IMR-90 (cell line): ENCODE measurements around the gene DERL3. TPM values are rescaled to one million over a fixed set of nuclear protein-coding genes. Genes with fewer than 3 reads are reported as not detected.

ENCODE experiments used
- ATAC-seq: fragments of 200-7000 bp; cut with Tn5 transposase; 2 replicates; pipeline ENCODE4 v1.9.1; 2020; ENCODE audit warnings: low read depth, mild to moderate bottlenecking, moderate library complexity
- BruUV-seq: library from RNA; stranded (reverse); fragments of 400-500 nt; replicated peaks from 2 replicates; lab custom pipeline; 2021; lab: Mats Ljungman, UMichigan
- CTCF ChIA-PET: fragments of 300-600 bp; formaldehyde crosslinking; extraction: SDS; loops from one replicate; lab custom pipeline; 2021; ENCODE audit warnings: antibody characterized with exemption; lab: Yijun Ruan, JAX
- POLR2A ChIA-PET: fragments of 300-600 bp; sonication (Branson Sonifier 250); formaldehyde crosslinking; loops from one replicate; lab custom pipeline; 2022; ENCODE audit warnings: antibody characterized with exemption; ENCODE audit not compliant: unreplicated experiment; lab: Charles Lee
- DNase-seq: peaks from one replicate; pipeline ENCODE4 v3.0.0; 2013
- H2AFZ ChIP-seq: replicated peaks from 2 replicates; pipeline ENCODE3; 2013; ENCODE audit warnings: low read length, mild to moderate bottlenecking; ENCODE audit not compliant: poor library complexity
- H2AK5ac ChIP-seq: 2 replicates; pipeline ENCODE4 v1.6.1; 2013; ENCODE audit warnings: low read depth, low read length, inconsistent platforms
- H2AK9ac ChIP-seq: replicated peaks from 2 replicates; pipeline ENCODE3; 2013; ENCODE audit warnings: mild to moderate bottlenecking, low read depth, low read length, moderate library complexity; ENCODE audit not compliant: poor library complexity
- H2BK120ac ChIP-seq: 2 replicates; pipeline ENCODE4 v1.6.1; 2013; ENCODE audit warnings: low read depth, low read length, inconsistent platforms
- H2BK15ac ChIP-seq: 3 replicates; pipeline ENCODE4 v1.6.1; 2013; ENCODE audit warnings: low read depth, low read length, inconsistent platforms
- H2BK20ac ChIP-seq: 2 replicates; pipeline ENCODE4 v1.6.1; 2013; ENCODE audit warnings: low read depth, mild to moderate bottlenecking, inconsistent platforms, low read length, moderate library complexity
- H2BK5ac ChIP-seq: 2 replicates; pipeline ENCODE4 v1.6.1; 2013; ENCODE audit warnings: mild to moderate bottlenecking, low read depth, low read length, inconsistent platforms; ENCODE audit not compliant: poor library complexity, severe bottlenecking
- H3K14ac ChIP-seq: replicated peaks from 2 replicates; pipeline ENCODE4 v1.6.1; 2013; ENCODE audit warnings: low read depth, low read length, inconsistent platforms
- H3K18ac ChIP-seq: 2 replicates; pipeline ENCODE4 v1.6.1; 2013; ENCODE audit warnings: low read depth, low read length, control low read depth
- H3K23ac ChIP-seq: 2 replicates; pipeline ENCODE4 v1.6.1; 2013; ENCODE audit warnings: low read depth, low read length, inconsistent platforms
- H3K27ac ChIP-seq: 2 replicates; pipeline ENCODE4 v1.5.1; 2013; ENCODE audit warnings: mild to moderate bottlenecking, control low read depth, low read length; ENCODE audit not compliant: insufficient read depth
- H3K27me3 ChIP-seq: 2 replicates; pipeline ENCODE4 v1.6.1; 2013; ENCODE audit warnings: low read length; ENCODE audit not compliant: control insufficient read depth, insufficient read depth
- H3K36me3 ChIP-seq: 2 replicates; pipeline ENCODE4 v1.6.1; 2013; ENCODE audit warnings: low read length, mixed read lengths; ENCODE audit not compliant: control insufficient read depth, insufficient read depth
- H3K4ac ChIP-seq: 2 replicates; pipeline ENCODE4 v1.6.1; 2013; ENCODE audit warnings: low read depth, low read length, inconsistent platforms
- H3K4me1 ChIP-seq: 2 replicates; pipeline ENCODE4 v1.6.1; 2013; ENCODE audit warnings: low read length, mixed read lengths; ENCODE audit not compliant: control insufficient read depth, insufficient read depth
- H3K4me2 ChIP-seq: 2 replicates; pipeline ENCODE4 v1.6.1; 2013; ENCODE audit warnings: low read depth, mild to moderate bottlenecking, control low read depth, low read length, moderate library complexity
- H3K4me3 ChIP-seq: 2 replicates; pipeline ENCODE4 v1.5.1; 2013; ENCODE audit warnings: low read depth, mild to moderate bottlenecking, control low read depth, low read length, moderate library complexity; ENCODE audit not compliant: insufficient read depth
- H3K56ac ChIP-seq: 2 replicates; pipeline ENCODE4 v1.6.1; 2013; ENCODE audit warnings: low read length, inconsistent platforms; ENCODE audit not compliant: insufficient read depth; ENCODE audit errors: extremely low read depth
- H3K79me1 ChIP-seq, 2 experiments: 2 replicates each; pipeline ENCODE4 v1.6.1; 2013; ENCODE audit warnings: low read length in 2 of 2, inconsistent platforms in 1 of 2, low read depth in 1 of 2
- H3K9ac ChIP-seq: 2 replicates; pipeline ENCODE4 v1.6.1; 2013; ENCODE audit warnings: low read depth, low read length, control low read depth
- H3K9me1 ChIP-seq: 2 replicates; pipeline ENCODE4 v1.6.1; 2013; ENCODE audit warnings: low read length, inconsistent platforms; ENCODE audit not compliant: insufficient read depth
- H3K9me3 ChIP-seq: 2 replicates; pipeline ENCODE4 v1.6.1; 2013; ENCODE audit warnings: low read length; ENCODE audit not compliant: control insufficient read depth, insufficient read depth
- H4K20me1 ChIP-seq: 2 replicates; pipeline ENCODE4 v1.6.1; 2013; ENCODE audit warnings: low read length, inconsistent platforms; ENCODE audit not compliant: insufficient read depth
- H4K5ac ChIP-seq: 2 replicates; pipeline ENCODE4 v1.6.1; 2013; ENCODE audit warnings: mild to moderate bottlenecking, low read depth, low read length, control low read depth
- H4K8ac ChIP-seq, 2 experiments: 2 replicates each; pipeline ENCODE4 v1.6.1; 2013; ENCODE audit warnings: low read depth in 2 of 2, low read length in 2 of 2, control low read depth in 1 of 2, inconsistent platforms in 1 of 2
- H4K91ac ChIP-seq: 2 replicates; pipeline ENCODE4 v1.6.1; 2013; ENCODE audit warnings: low read depth, low read length, inconsistent platforms; ENCODE audit not compliant: insufficient read depth
- CEBPB ChIP-seq: IDR thresholded peaks from 2 replicates; pipeline ENCODE4 v1.6.1; 2012; ENCODE audit warnings: low read depth, low read length, improper control_type of control experiment
- MXI1 ChIP-seq: IDR thresholded peaks from 2 replicates; pipeline ENCODE4 v1.6.1; 2012; ENCODE audit warnings: low read depth, mild to moderate bottlenecking, low read length, moderate library complexity, borderline replicate concordance
- POLR2A ChIP-seq: IDR thresholded peaks from 2 replicates; pipeline ENCODE4 v1.6.1; 2012; ENCODE audit warnings: mild to moderate bottlenecking, low read depth, low read length
- SMC3 ChIP-seq: fragments of 150-350 bp; IDR thresholded peaks from 2 replicates; pipeline ENCODE4 v1.6.1; 2016; ENCODE audit warnings: low read depth, mild to moderate bottlenecking, antibody characterized with exemption, low read length, moderate library complexity
- WGBS, 2 experiments: methylation state at CpG; one replicate each; pipeline versions ENCODE4 v1.1.5 to v1.1.7; 2013; ENCODE audit warnings: missing lambda C conversion rate in 2 of 2; ENCODE audit not compliant: insufficient read length in 1 of 2; ENCODE audit errors: extremely low coverage in 2 of 2; 5-methylcytosine and 5-hydroxymethylcytosine counted together
- dilution Hi-C: fragments of 300-500 bp; cut with HindIII; formaldehyde crosslinking; loops from one replicate; pipeline ENCODE4 v1.14.3; 2018; ENCODE audit warnings: low sequenced_read_pairs; ENCODE audit not compliant: unreplicated experiment
- in situ Hi-C: fragments of 300-500 bp; cut with MboI; formaldehyde crosslinking; loops from 3 replicates; pipeline ENCODE4 v1.14.3; 2019; ENCODE audit warnings: low sequenced_read_pairs, inconsistent platforms, mixed read lengths
- intact Hi-C: fragments of 100-400 bp; cut with micrococcal nuclease; formaldehyde crosslinking; loops from 2 replicates; pipeline ENCODE4 v1.10.0; 2022
- polyA plus RNA-seq, 3 experiments: library from polyadenylated mRNA; depleted of rRNA; stranded (reverse); fragments of >200 nt; gene quantifications; 2 replicates each; pipeline ENCODE4 v1.2.3, GENCODE V29; 2012; ENCODE audit warnings: low replicate concordance in 1 of 3
- total RNA-seq: library from RNA; depleted of rRNA; stranded (reverse); fragments of >200 nt; gene quantifications from 2 replicates; pipeline ENCODE4 v1.2.3, GENCODE V29; 2012

The DERL3 gene
- total and polyA plus RNA-seq, 2 of the 4 experiments (the other 2 are of a cell fraction) = 0.18 to 0.62 TPM

DNA sequence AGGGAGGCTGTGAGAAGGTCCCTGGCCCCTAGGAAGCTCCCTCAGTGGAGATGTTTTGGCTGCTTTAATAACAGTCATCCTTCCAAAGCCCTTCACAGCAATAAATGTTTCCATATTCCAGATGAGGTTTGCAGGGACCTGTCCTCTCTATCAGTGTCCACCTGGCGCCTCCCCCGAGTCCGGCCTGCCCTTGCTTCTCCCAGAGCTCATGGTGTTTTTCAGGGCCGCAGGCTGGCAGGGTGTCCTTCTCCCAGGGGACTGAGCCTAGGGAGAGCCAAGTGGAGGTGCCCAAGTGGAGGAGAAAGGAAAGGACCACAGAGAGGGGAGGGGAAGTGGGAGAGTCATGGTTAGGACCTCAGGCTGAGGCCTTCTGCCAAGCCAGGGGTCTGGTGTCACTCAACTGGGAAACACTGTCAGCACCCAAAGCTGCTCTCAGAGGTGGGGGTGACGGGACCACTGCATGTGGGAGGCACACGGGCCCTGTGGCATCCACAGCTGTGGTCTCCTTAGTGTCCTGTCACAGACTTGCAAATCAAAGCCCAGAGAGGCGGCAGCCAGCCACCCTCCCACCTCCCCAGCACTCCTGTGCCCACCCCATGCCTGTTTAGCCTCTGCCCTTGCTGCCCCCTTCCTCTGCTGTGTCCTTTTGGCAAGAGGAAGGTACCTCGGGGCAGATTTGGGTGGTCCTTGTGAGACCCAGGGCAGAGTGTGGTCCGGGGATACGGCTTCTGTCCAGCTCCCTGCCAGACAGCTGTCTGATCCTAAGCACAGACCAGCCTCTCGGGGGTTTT, 6.4 kb downstream of the DERL3 start:
- no peak overlapping the region for H3K9ac ChIP-seq
- in situ Hi-C loops = no loop called here
- H4K91ac ChIP-seq = no peak overlapping the region
- intact Hi-C loops = no loop called here
- no peak overlapping the region for H3K23ac ChIP-seq
- peaks cover 15% of the 10 kb centered on the region for H3K9me1 ChIP-seq
- H3K27ac ChIP-seq = no peak overlapping the region
- H3K4me2 ChIP-seq = no peak overlapping the region
- no peak overlapping the region for H2BK5ac ChIP-seq
- ChIA-PET CTCF (interaction anchor here (0.6 to 0.7 kb wide), 3 partner anchors 11 to 19 kb away, joined by 3 to 4 read pairs (median 3); no protein-coding TSS in a partner anchor), POLR2A (no interaction called here)
- H3K36me3 ChIP-seq = peaks cover 63% of the 10 kb centered on the region
- ATAC-seq (no peak), DNase-seq (no peak)
- dilution Hi-C loops = no loop called here
- H3K27me3 ChIP-seq = no peaks in the 10 kb centered on the region
- no peak overlapping the region for H2AK5ac ChIP-seq
- H2BK15ac ChIP-seq = no peak overlapping the region
- H3K18ac ChIP-seq = no peak overlapping the region
- no peak overlapping the region for H3K4ac ChIP-seq
- H2BK20ac ChIP-seq = no peak overlapping the region
- H2AFZ ChIP-seq = no peak overlapping the region
- no peak overlapping the region for H2BK120ac ChIP-seq
- no TSS peak for BruUV-seq
- H3K79me1 ChIP-seq = peaks cover 7 to 50% of the 10 kb centered on the region in 2 experiments
- no peak overlapping the region for H4K5ac ChIP-seq
- peaks cover 43% of the 10 kb centered on the region for H4K20me1 ChIP-seq
- H3K4me1 ChIP-seq = peaks cover 6% of the 10 kb centered on the region
- no peak overlapping the region for H4K8ac ChIP-seq
- H2AK9ac ChIP-seq = no peak overlapping the region
- H3K4me3 ChIP-seq = no peak overlapping the region
- TF ChIP-seq MXI1 (no peak), SMC3 (no peak), CEBPB (no peak), POLR2A (no peak)
- no peak overlapping the region for H3K56ac ChIP-seq
- no peak overlapping the region for H3K14ac ChIP-seq
- WGBS, 2 experiments = 100% methylated on average over 3 of the region's 11 CpGs; no CpG with 5 or more reads in 1 of the 2 experiments
- H3K9me3 ChIP-seq = peaks cover 3% of the 10 kb centered on the region; the same call in 1 of the 2 replicates
